ENCODE measurements around the gene MAPK13.

MAPK13 gene

GRCh38 chr6:36141091-36141490 lies 10.8 kb downstream of the MAPK13 start:
- TF ChIP-seq CTCF (IDR thresholded peaks at IDR 0.05; ENCODE audit: control extremely low read depth, extremely low read depth, low read depth, missing control alignments): no peak
- CTCF ChIA-PET: interaction anchor here (1.1 to 2.0 kb wide), 4 partner anchors 10 to 46 kb away, joined by 3 to 8 read pairs (median 5); partner anchors contain the start of gene MAPK13
- no peak for DNase-seq (ENCODE audit: extremely low spot score)
- POLR2A ChIA-PET: no interaction called here

- ChIA-PET CTCF (interaction anchor here (1.1 to 1.8 kb wide), 3 partner anchors 11 to 47 kb away, joined by 3 to 8 read pairs (median 4); partner anchors contain the start of gene MAPK13), POLR2A (interaction anchor here (0.5 kb wide), 1 partner anchor 149 kb away, joined by 6 read pairs; no protein-coding TSS in a partner anchor)
- DNase-seq (ENCODE audit: extremely low spot score): no peak
- no peak for TF ChIP-seq CTCF (IDR thresholded peaks at IDR 0.05; ENCODE audit: control extremely low read depth, extremely low read depth, low read depth, missing control alignments)
Observed at GRCh38 chr6:36141961-36142360, 11.6 kb downstream of the MAPK13 start.

GRCh38 chr6:36142971-36143838 lies 12.9 kb downstream of the MAPK13 start:
- no peak for DNase-seq (ENCODE audit: extremely low spot score)
- ChIA-PET CTCF (interaction anchor here (1.1 to 2.9 kb wide), 4 partner anchors 12 to 54 kb away, joined by 3 to 14 read pairs (median 6); partner anchors contain the start of gene MAPK13), POLR2A (no interaction called here)
- TF ChIP-seq CTCF (IDR thresholded peaks at IDR 0.05; ENCODE audit: control extremely low read depth, extremely low read depth, low read depth, missing control alignments): no peak

- TF ChIP-seq CTCF (IDR thresholded peaks at IDR 0.05; ENCODE audit: control extremely low read depth, extremely low read depth, low read depth, missing control alignments): no peak
- ChIA-PET CTCF (interaction anchor here (1.4 to 2.9 kb wide), 3 partner anchors 15 to 50 kb away, joined by 3 to 14 read pairs (median 6); partner anchors contain the start of gene MAPK13), POLR2A (no interaction called here)
- DNase-seq (ENCODE audit: extremely low spot score): no peak
Observed at GRCh38 chr6:36145495-36145894, 15.2 kb downstream of the MAPK13 start.

GRCh38 chr6:36147294-36147693 lies 17.0 kb downstream of the MAPK13 start:
- ChIA-PET POLR2A (no interaction called here), CTCF (interaction anchor here (0.6 kb wide), 1 partner anchor 193 kb away, joined by 3 read pairs; no protein-coding TSS in a partner anchor)
- no peak for TF ChIP-seq CTCF (IDR thresholded peaks at IDR 0.05; ENCODE audit: control extremely low read depth, extremely low read depth, low read depth, missing control alignments)
- no peak for DNase-seq (ENCODE audit: extremely low spot score)

- ChIA-PET CTCF (interaction anchor here (1.1 to 1.5 kb wide), 2 partner anchors 19 to 54 kb away, joined by 3 to 4 read pairs; partner anchors contain the start of gene MAPK13), POLR2A (no interaction called here)
- TF ChIP-seq CTCF (IDR thresholded peaks at IDR 0.05; ENCODE audit: control extremely low read depth, extremely low read depth, low read depth, missing control alignments): no peak
Observed at GRCh38 chr6:36149476-36149875, 19.2 kb downstream of the MAPK13 start.

More at GRCh38 chr6:36149476-36149875, 19.2 kb downstream of the MAPK13 start:
- no peak for DNase-seq (ENCODE audit: extremely low spot score)

All from GM10248 (cell line).